Stomach (tissue), 9 donors: ENCODE data around the gene XYLT1. TPM values are rescaled to one million over a fixed set of nuclear protein-coding genes. Genes with fewer than 3 reads are reported as not detected.

Source experiments
- DNase-seq, 2 donors: peaks; one replicate each; pipeline versions ENCODE4 v3.0.0 to v3.0.0-alpha.2; 2013 to 2019
- H3K27ac ChIP-seq, 5 donors: fragments of 200-600 bp in 4 of 5; sonication (generic) in 4 of 5; one replicate each; pipeline ENCODE4 v1.5.1; 2013 to 2019; ENCODE audit warnings: mild to moderate bottlenecking in 1 of 5, moderate library complexity in 1 of 5
- H3K27me3 ChIP-seq, 3 donors: fragments of 200-600 bp; sonication (generic); one replicate each; pipeline ENCODE4 v1.5.1; 2017 to 2019; ENCODE audit warnings: mixed run types in 1 of 3
- H3K36me3 ChIP-seq, 4 donors: fragments of 200-600 bp; sonication (generic); 1 replicate in 3 of 4; 2 replicates in 1 of 4; pipeline ENCODE4 v1.5.1; 2016 to 2019
- H3K4me1 ChIP-seq, 4 donors: fragments of 200-600 bp; sonication (generic); one replicate each; pipeline ENCODE4 v1.5.1; 2016 to 2019
- H3K4me3 ChIP-seq, 4 donors: fragments of 200-600 bp; sonication (generic) in 3 of 4; one replicate each; pipeline ENCODE4 v1.5.1; 2016 to 2019; ENCODE audit warnings: mild to moderate bottlenecking in 1 of 4
- H3K9me3 ChIP-seq, 4 donors: fragments of 200-600 bp; sonication (generic); one replicate each; pipeline ENCODE4 v1.5.1; 2016 to 2019
- CTCF ChIP-seq, 7 experiments: fragments of 450-650 bp in 4 of 7; fragments of 200-600 bp in 3 of 7; sonication (generic) in 3 of 7; IDR thresholded peaks; one replicate each; pipeline ENCODE4 v1.5.1; 2016 to 2019; ENCODE audit warnings: antibody characterized with exemption in 7 of 7, control low read depth in 2 of 7, mild to moderate bottlenecking in 1 of 7
- EP300 ChIP-seq: sonication (generic); formaldehyde crosslinking; IDR thresholded peaks from one replicate; pipeline ENCODE4 v1.6.1; 2017; ENCODE audit warnings: antibody characterized with exemption
- POLR2A ChIP-seq, 4 donors: fragments of 450-650 bp; IDR thresholded peaks; one replicate each; pipeline ENCODE4 v1.6.1; 2016; ENCODE audit warnings: antibody characterized with exemption in 4 of 4, control low read depth in 2 of 4, mild to moderate bottlenecking in 1 of 4, moderate library complexity in 1 of 4
- POLR2AphosphoS5 ChIP-seq, 3 donors: sonication (generic); formaldehyde crosslinking; IDR thresholded peaks; one replicate each; pipeline ENCODE4 v1.6.1; 2016; ENCODE audit warnings: antibody characterized with exemption in 3 of 3
- WGBS, 5 donors: extraction: QIAGEN DNeasy Blood & Tissue Kit in 3 of 5; methylation state at CpG; one replicate each; pipeline versions ENCODE4 v1.1.5 to v1.1.7; 2013 to 2018; 5-methylcytosine and 5-hydroxymethylcytosine counted together
- intact Hi-C: fragments of 100-400 bp; cut with DNase I; formaldehyde crosslinking; loops from one replicate; pipeline ENCODE4 v1.15.1; 2023; ENCODE audit warnings: low total_unique reads
- polyA plus RNA-seq, 3 donors: library from polyadenylated mRNA; stranded (reverse); fragments of 200-250 nt; gene quantifications; one replicate each; pipeline ENCODE4 v1.2.3, GENCODE V29; 2013
- total RNA-seq, 5 donors: library from RNA; depleted of rRNA; stranded (reverse); fragments of >200 nt; gene quantifications; one replicate each; pipeline versions ENCODE4 v1.1.0 to v1.2.3, GENCODE V29; 2014 to 2016
- donor health status: healthy with polysubstance abuse.
- donor health status: Bipolar disorder and iron deficiency.
- donor health status: healthy.

The XYLT1 gene
- total and polyA plus RNA-seq, 8 donors: 0.87 to 59.5 (median 9.5) TPM

GRCh38 chr16:17504050-17504449 is 33.3 kb upstream of the XYLT1 start:
- intact Hi-C loops: no loop called here
- WGBS, 5 donors: 42 to 75% (median 69%) methylated on average over 2 of the region's 2 CpGs

GRCh38 chr16:17503331-17503730 is 32.6 kb upstream of the XYLT1 start:
- intact Hi-C loops: no loop called here
- Histone ChIP-seq H3K36me3 (no peaks in the 10 kb centered on the region), H3K27ac (no peak overlapping the region), H3K27me3 (no peaks in the 10 kb centered on the region), H3K4me3 (no peak overlapping the region), H3K4me1 (no peaks in the 10 kb centered on the region), H3K9me3 (peaks cover 0 to 2% (median under 1%) of the 10 kb centered on the region in 4 donors)
- WGBS, 5 donors: 72 to 85% (median 79%) methylated on average over 5 of the region's 5 CpGs
- TF ChIP-seq POLR2AphosphoS5 (IDR thresholded peaks at IDR 0.05) (no peak), POLR2A (IDR thresholded peaks at IDR 0.05) (no peak), EP300 (no peak)
- DNase-seq: no peak

More at GRCh38 chr16:17504050-17504449, 33.3 kb upstream of the XYLT1 start:
- Histone ChIP-seq H3K27ac (no peak overlapping the region), H3K27me3 (no peaks in the 10 kb centered on the region), H3K4me1 (no peaks in the 10 kb centered on the region), H3K4me3 (no peak overlapping the region), H3K36me3 (no peaks in the 10 kb centered on the region), H3K9me3 (peaks cover 0 to 9% (median 7%) of the 10 kb centered on the region in 4 donors)
- no peak for DNase-seq
- TF ChIP-seq POLR2A (IDR thresholded peaks at IDR 0.05) (no peak), EP300 (no peak), POLR2AphosphoS5 (IDR thresholded peaks at IDR 0.05) (no peak), CTCF (IDR thresholded peaks at IDR 0.05) (no peak)

GRCh38 chr16:17501321-17501720 is 30.6 kb upstream of the XYLT1 start:
- 75 to 88% (median 77%) methylated on average over 9 of the region's 9 CpGs for WGBS, 5 donors
- no peak for DNase-seq
- Histone ChIP-seq H3K4me1 (no peaks in the 10 kb centered on the region), H3K36me3 (no peaks in the 10 kb centered on the region), H3K27me3 (no peaks in the 10 kb centered on the region), H3K9me3 (no peaks in the 10 kb centered on the region), H3K4me3 (no peak overlapping the region), H3K27ac (no peak overlapping the region)
- TF ChIP-seq EP300 (no peak), CTCF (IDR thresholded peaks at IDR 0.05) (no peak), POLR2AphosphoS5 (IDR thresholded peaks at IDR 0.05) (no peak), POLR2A (IDR thresholded peaks at IDR 0.05) (no peak)
- intact Hi-C loops: no loop called here

GRCh38 chr16:17499223-17499902 is 28.6 kb upstream of the XYLT1 start:
- no peak for DNase-seq
- Histone ChIP-seq H3K27ac (no peak overlapping the region), H3K4me1 (no peaks in the 10 kb centered on the region), H3K4me3 (no peak overlapping the region), H3K36me3 (no peaks in the 10 kb centered on the region), H3K9me3 (no peaks in the 10 kb centered on the region), H3K27me3 (no peaks in the 10 kb centered on the region)
- WGBS, 5 donors: 37 to 58% (median 51%) methylated on average over 2 of the region's 2 CpGs
- TF ChIP-seq EP300 (no peak), CTCF (IDR thresholded peaks at IDR 0.05) (no peak), POLR2AphosphoS5 (IDR thresholded peaks at IDR 0.05) (no peak), POLR2A (IDR thresholded peaks at IDR 0.05) (no peak)
- intact Hi-C loops: no loop called here

- H3K9me3 ChIP-seq: no peaks in the 10 kb centered on the region
- no peak for DNase-seq
- H3K4me3 ChIP-seq: no peak overlapping the region
- no peaks in the 10 kb centered on the region for H3K36me3 ChIP-seq
- no peak for TF ChIP-seq POLR2A (IDR thresholded peaks at IDR 0.05)
- no peak for TF ChIP-seq POLR2AphosphoS5 (IDR thresholded peaks at IDR 0.05)
- no peak for TF ChIP-seq CTCF (IDR thresholded peaks at IDR 0.05)
- no peak for TF ChIP-seq EP300
- no peaks in the 10 kb centered on the region for H3K4me1 ChIP-seq
- H3K27me3 ChIP-seq: no peaks in the 10 kb centered on the region
- no peak overlapping the region for H3K27ac ChIP-seq
- 66 to 85% (median 82%) methylated on average over 3 of the region's 3 CpGs for WGBS, 5 donors
- intact Hi-C loops: no loop called here
Observed at GRCh38 chr16:17497648-17498047, 26.9 kb upstream of the XYLT1 start.
